GM21786 (cell line): ENCODE data around the gene SMCO2.
"Not testable (repeated sequence)": the region's sequence is repeated elsewhere in the genome, so short reads cannot be mapped to it uniquely, and the experiment has no call there.

Experiments
- ATAC-seq: cut with Tn5 transposase; IDR thresholded peaks from one replicate; pipeline ENCODE4 v1.9.1; 2021; ENCODE audit not compliant: unreplicated experiment

Gene SMCO2

DNA sequence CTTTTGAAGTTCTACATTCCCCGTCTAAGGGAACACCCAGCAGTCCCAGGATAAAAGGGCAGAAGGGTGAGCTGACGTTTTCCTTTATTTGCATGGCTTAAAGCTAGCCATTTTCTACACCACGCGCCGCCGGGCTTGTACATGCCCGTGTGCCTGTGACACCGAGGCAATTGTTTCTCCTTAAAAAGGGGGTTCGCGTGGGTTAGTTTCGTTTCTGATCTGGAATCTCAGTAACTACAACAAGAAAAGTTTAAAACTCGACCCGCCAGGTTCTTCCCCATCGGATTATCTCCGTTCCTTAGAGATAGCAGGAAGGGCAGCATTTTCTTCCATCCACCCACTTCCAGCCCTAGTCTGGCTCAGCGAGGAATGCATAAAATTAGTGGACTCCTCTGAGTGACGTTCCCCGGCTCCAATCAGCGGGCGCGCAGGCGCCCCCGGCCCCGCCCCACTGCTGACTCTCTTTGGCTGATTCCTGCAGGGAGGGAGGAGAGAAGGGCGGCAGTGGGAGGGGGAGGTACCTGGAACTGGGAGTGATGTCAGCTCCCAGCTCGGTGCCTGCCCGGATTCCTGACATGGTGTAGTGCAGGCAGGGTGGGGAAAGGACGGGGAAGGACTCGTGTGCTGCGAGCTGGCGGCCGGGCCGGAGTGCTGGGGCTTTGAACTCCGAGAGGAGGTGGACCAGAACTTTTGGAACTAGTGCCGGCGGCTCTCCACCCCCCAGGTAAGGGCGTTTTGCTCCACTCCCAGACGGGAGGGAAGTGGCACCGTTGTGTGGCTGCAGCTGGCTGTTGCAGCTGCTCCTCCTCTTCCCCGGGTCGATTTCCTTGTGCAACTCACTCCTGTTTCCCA is 77.3 kb downstream of the SMCO2 start, which contains the start of gene PPFIBP1:
Gene PPFIBP1, plus strand, starts transcription at position 565 of the 852 bp plus-strand sequence. CDS start 109,191 bp downstream, outside the sequence.
- peak; percentile 90 for ATAC-seq

DNA sequence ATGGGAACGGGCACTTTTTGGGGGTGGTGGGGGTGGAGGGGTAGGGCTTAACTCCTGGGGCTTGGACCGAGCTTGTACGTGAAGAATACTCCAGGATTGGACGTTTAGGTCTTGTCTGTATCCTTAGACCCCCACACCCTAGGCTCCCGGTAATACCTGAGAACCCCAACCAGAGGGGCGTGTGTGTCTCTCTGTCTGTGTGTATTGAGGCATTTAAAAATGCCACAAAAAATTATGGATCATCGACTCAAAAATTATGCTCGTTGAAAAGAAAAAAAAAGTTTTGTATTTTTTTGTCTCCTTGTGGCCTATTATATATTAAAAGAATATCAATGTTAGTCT is 77.9 kb downstream of the SMCO2 start:
- no peak for ATAC-seq

DNA sequence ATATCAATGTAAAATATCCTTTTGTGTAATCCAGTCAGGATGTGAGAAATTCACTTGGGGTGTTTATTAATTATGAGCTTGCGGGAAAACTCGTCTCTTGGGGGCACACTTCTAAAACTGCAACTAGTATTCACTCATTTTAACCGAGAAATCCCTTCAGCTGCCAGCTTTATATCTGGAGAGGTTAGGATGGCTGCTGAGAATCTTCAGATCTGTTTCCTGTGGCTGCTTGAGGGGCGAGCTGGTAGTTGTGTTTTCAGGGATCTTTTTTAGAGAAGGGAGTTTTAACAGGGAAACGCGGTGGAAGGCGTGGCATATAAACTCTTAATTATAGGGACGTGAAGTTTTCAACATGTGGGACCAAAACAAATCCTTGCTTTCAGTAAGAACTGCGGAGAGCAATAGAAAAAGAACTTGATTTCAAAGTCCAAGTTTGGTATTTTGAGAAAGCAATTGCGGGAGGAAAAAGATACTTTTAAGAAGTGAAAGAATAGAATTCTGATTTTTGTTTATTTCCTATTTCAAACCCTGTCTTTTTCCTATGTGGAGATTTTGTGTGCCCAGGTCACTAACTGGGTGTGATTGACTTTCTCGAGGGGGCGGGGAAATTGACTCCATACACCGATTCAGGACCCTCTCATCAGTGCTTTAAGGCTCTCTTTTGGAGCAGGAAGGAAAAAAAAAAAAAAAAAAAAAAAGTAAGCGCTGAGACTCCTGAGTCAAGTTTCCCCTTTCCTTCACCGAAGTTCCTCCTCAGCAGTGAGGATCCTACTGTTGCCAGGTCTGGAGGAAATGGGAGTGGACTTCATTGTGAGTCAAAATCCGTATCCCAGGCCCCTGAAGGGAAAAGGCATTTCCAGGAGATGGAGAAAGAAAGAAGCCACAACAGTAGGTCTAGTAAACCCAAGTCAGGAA is 78.6 kb downstream of the SMCO2 start:
- ATAC-seq, result no peak

DNA sequence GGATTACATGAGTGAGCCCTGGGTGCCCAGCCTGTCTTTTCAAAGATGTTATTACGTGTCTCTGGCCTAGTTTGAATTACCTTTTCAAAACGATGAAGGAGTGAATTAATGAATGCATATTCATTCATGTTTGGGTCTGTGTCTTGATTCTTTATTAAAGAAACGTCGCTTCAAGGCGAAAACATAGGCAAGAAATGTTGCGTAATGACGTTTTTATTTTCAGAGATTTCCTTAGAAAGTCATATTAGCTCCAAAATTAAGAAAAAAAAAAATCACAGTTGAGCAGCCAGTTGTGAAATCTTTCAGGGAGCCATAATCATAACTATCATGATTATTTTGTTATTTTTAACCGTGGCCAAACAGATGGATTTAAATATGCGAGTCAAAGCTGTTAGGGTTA is 81.0 kb downstream of the SMCO2 start:
- ATAC-seq, result no peak

DNA sequence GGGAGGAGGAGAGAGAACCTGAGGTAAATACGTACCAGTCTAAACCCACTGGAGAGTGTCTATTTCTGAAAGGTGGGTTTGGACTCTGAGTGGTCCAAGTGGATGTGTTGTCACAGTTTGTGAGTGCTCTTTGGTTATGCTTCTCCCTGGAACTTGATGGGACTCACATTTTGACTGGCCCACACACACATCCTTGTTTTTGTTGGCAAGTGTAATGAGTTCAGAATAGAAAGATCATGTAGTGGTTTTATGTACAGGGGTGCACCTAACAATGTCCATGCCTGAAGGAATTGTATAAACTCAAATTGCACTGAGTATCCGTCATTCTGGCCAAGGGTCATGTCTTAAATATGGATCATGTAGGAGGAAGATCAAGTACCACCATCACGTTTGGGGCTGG is 82.3 kb downstream of the SMCO2 start:
- ATAC-seq, result no peak

DNA sequence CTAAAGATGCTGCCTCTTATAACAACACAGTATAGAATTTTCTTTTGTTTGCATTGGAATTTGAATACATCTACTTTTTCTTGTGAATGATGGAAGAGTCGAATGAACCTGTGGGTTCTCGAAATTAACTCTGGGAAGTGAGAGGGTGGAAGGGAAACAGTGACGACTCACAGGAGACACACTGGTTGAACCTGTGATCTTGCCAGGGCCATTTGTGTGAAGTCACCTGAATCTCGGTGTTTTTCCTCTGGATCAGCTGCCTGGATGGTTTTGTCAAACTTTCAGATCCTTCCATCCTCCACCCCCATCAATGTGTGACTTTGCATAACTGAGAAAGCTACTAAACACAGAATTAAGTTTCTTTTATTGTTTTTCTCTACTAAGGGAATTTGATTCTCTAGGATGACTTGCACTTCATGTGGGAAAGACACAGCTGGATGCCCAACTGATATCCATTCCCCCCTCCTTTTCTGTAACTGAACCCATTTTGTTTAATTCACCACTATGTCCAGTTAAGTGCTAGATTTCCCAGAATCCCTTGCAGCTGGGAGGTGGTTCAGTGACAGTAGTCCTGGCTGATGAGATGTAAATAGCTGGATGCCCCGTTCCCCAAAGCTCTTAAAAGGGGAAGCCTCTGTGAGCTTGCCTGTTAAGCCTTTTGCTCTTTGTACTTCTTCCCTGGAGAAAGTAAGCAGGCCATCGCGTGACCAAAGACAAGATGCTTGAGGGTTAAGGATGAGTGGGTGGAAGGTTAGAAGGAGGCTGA is 83.8 kb downstream of the SMCO2 start:
- no peak for ATAC-seq

DNA sequence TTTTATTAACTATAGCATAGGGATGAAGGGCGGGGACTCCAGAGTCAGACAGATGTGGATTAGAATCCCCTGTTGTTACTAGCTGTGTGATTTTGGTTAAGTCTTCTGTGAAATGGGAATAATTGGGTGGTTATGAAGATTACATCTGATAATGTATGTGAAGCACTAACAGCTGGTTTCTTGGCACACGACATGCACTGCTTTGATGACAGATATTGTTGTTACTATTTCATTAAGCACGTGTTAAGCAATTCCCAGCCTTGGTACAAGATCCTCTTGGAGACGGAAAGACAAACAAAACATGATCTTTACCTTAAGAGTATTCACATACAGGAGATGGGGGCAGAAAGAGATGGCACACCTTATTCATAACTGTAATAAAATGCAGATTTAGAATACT is 85.4 kb downstream of the SMCO2 start:
- no peak for ATAC-seq

DNA sequence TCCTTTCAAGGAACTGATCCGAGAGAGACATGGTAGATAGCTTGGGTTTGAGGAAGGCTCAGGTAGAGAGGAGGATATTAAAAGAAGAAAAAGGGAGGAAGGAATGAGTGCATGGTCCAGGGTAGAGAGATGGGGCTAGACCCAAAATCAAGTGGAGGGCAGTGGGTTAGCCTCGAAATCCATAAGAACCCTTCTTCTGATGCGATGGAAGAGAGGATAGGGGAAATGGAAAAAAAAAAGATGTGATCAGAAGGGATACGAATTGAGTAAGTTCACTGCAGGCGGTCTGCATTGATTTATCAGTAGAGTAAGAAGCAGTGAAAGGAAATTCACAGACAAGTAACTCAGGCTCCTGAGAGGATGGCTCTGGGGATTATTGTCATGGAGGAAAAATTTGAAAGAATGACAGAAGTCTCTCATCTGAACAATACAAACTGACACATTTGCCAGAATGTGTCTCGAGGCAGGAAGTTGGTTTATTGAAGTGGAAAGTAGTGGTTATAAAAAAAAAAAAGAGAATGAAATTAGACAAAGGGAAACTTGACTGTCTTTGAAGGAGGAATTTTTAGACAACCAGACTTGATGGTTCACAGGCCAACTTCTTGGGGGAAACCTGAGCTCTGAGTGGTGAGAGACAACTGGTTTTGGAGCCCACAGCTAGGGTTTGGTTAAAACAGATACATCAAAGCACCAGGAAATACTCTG is 87.7 kb downstream of the SMCO2 start:
- peak; percentile 46 for ATAC-seq

DNA sequence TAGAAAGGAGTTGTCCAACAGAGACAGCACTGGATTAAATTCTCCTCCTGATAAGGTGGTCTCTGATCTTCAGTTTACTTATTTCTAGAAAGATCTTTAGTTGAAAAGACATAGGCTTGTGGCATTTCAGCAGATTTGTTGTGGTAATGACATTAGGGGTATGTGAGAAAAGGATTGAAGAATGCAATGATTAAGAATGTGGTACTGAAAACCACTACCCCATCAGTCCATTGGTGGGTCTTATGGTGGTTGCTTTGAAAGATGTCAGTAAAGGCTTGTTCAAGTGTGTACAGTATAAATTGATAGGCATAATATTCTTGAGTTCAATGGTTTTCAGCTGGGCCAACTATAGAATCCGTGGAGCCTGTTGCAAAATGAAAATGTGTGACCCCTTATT is 88.2 kb downstream of the SMCO2 start:
- ATAC-seq, result peak; percentile 9

DNA sequence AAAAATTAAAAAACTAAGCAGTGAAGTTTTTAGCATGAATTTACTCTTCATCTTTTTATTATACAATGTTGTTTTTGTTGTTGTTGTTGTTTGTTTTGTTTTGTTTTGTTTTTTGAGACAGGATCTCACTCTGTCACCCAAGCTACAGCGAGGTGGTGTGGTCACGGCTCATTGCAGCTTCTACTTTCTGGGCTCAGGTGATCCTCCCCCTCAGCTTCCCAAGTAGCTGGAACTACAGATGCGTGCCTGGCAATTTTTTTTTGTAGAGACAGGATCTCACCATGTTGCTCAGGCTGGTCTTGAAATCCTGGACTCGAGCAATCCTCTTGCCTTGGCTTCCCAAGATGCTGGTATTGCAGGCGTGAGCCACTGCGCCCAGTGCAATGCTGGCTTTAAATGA is 88.8 kb downstream of the SMCO2 start:
- no peak for ATAC-seq

DNA sequence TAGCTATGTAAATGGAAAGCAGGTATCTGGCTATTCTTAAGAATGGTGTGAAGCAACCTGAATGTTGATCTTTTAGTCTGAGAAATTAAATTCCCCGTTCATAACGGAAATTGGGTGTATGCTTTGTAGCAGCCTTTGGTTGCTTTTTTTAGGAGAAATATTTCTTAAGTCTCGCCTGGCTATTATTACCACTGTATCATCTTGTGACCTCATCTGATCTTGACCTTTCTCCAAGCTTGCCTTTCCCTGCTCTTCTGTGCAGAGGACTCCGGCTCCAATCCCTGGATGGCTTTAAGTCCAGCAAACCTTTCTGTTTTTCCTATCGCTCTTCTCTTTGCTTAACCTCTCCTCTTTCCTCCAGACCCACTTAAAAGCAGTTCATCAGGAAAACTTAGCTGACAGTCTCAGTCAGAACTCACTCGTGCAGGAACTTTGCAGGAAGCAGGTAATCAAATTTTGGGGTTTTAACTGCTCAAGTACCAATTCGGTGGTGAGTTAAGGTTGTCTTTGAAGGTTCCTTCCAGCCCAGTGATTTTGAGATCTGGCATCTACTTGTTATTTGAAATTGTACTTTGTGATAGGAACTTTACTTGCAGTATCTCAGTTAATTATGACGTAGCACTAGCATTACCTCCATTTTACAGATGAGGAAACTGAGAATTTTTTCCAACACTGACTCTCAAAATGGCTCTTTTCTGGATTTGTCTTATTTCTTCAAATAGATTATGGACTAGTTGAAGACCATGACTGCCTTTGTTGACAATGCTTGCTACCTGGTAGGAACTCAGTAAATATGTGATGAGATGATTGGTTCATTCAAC is 91.5 kb downstream of the SMCO2 start:
- no peak for ATAC-seq

DNA sequence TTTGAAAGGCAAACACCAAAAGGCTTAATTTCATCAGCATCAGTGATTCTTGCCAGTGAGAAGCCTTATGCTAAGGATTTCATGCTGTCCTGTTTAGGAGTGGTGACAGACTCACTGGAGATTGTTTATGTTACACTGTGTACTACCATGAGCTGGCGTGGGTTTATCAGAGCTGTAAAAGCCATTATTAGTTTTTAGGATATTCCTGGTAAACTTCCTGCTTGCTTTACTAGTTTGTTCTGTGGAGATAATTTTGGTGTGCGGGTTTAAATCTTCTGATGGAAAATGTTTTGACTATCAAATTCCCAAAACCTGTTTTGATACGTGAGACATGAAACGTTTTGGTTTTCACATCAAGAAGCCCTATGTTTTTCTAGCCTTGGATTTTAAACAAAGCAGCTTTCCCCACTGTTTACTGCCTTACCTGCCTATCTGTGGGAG is 92.7 kb downstream of the SMCO2 start:
- ATAC-seq, result no peak

DNA sequence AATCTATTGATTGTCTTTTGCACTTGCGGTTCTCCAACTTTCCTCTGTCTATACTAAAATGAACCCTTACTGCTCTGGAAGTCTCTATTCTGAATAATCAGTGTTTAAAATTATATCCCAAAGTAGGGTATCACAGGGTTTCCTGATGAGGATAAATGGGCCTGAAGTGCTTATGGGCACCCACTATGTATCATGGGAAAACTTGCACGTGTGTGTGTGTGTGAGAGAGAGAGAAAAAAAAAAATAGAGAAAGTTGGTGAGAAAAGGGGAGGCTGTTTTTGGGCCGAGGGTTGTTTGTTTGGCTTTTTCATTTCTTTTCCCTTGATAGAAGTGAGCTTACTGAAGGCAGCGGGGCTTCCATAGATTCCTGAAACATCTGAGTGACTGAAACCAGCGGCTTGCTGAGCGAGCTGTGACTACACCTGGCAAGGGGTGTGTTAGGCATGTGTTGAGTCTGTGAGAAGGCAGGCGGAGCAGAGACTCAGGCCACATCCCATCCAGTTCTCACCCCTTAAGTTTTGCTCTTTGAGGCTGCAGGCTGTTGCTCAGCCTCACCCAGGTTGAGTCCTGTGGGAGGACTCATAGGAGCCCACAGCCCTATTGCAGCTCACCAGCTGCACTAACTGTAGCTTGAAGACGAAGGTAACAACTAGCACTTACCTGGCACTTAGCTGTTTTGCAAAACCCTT is 94.6 kb downstream of the SMCO2 start:
- no peak for ATAC-seq

DNA sequence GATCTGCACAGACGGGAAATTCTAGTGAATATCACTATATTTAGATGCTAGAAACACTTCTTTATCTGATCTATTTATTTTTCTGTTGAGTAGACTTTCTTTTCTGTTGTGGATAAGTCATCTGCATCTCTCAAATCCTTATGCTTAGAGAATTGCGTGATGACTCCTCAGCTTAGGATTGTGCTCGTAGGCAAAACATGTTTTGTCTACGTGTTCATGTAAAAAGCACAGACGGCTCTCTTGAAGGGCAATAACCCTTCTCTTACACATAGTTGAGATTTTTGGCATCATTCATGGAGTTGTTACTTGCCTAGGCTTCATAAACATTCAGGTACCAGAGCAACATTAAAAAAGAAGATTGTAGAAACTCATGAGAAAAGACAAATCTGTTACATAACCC is 96.1 kb downstream of the SMCO2 start:
- no peak for ATAC-seq

DNA sequence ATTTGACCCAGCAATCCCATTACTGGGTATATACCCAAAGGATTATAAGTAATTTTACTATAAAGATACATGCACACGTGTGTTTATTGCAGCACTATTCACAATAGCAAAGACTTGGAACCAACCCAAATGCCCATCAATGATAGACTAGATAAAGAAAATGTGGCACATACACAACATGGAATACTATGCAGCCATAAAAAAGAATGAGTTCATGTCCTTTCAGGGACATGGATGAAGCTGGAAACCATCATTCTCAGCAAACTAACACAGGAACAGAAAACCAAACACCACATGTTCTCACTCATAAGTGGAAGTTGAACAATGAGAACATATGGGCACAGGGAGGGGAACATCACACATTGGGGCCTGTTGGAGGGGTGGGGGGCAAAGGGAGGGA is 98.3 kb downstream of the SMCO2 start:
- not testable (repeated sequence) for ATAC-seq

DNA sequence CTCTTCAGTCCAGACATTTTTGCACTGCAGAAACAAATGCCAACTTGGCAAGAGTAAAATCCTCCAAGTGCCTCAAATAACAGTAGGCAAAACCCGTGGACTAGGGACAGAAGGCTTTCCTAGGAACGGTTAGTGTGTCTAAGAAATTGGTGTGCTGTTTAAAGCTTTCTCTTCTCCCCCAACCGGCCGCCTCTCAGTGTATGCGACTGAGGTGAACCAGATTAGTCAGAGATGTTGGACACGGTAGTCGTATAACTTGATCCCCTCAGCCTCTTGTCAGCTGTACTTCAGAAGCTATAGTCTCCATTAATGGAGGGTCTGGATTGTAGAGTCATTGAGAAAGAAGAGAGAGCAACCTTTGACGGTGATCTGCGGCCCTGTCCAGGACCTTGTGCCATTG is 99.1 kb downstream of the SMCO2 start:
- ATAC-seq, result no peak

DNA sequence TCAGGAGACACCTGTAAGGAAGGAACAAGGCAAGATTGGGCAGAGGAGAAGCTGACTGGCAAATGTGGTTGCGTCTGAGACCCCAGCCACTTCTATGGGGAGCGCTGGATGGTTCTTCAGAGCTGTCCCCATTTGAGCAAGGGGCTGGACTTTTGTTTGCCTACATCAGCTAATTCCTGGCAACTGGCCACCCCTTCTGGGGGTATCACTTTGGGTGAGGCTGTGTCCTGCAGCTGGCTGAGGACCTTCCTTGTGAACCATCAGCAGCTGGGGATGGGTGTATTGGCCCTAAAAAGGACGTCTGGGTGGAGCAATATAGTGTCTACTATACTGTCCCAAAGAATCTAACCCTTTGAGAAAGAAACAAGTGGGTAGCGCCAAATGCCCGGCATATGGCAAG is 101.1 kb downstream of the SMCO2 start:
- ATAC-seq, result no peak

DNA sequence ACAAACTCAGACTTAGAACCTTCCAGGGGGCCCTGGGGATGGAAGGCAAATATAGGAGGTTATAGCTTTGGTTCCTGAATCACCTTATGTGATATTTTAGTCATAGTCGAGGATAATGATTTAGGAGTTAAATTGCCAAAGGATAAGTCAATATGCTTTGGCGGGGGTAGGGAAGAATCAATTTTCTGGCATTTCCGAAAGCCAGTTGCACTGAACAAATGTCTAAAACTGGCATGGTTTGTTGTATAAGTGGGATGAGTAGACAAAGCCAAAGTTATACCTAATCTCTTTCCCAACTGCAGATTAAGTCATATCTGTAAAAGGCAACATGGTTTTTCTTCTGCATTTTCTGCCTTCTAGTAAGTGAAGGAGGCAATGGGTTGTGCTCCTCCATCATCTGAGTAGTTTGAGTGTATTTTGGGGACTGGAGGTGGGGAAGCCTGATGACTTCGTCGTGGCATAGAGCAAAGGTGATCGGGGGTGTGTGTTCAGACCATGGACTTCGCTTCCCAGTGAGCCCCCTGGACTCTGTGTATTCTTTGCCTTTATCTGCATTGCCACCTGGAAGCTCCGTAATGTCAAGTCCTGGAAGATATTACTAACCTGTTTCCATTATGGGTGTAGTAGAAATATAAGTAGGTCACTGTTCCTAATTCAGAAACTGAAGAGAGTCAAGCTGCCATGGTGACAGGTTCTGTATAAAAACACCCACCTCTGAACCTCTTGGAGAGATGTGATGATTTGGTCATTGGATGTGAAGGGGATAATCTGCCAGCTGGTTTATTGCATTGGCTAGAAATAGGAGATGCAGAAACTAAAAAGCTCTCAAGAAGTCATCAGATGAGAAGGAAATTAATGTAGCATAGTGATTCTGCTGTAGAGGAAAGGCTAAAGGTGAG is 102.0 kb downstream of the SMCO2 start:
- ATAC-seq, result no peak
